HG03469 (cell line): ENCODE results near the gene CAMK2D.

Source experiments
- ATAC-seq: cut with Tn5 transposase; IDR thresholded peaks from one replicate; pipeline ENCODE4 v1.9.1; 2021; ENCODE audit warnings: mild to moderate bottlenecking, moderate library complexity, moderate number of reproducible peaks; ENCODE audit not compliant: unreplicated experiment

The CAMK2D gene

DNA sequence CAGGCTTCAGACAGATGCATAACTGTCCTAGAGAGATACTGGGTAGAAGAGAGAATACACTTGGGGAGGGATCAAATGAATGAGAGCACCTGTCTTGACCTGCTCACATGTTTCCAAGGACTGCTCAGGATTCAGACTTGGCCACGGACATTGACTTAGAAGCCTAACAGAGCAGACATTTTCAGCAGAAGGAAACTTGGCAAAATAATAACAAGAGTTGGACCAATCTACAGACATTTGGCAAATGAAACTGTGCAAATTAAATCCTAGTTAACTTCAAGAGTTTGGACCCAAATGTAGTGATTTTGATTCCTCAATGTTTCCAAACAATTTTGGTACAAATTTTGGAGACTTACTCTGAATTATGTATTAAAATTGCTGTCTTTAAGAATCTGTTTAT lies 223.9 kb downstream of the CAMK2D start:
- ATAC-seq = no peak

DNA sequence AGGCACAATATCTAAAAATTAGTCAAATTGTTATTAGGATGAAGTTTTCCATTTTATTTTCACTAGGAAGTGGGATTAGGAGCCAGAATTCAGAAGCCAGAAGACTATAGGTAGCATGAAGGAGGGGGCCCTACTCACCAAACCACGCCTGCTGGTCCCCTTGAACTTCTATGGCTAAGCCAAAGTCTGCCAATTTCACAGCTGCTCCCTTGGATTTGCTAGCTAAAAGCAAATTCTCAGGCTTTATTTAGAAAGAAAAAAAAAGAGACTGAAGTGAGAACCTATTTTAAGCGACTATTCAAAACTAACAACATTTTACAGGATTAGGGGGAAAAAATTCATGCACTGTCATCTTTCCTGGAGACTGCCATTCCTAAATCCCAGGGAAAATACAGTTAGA lies 224.3 kb downstream of the CAMK2D start:
- no peak for ATAC-seq

DNA sequence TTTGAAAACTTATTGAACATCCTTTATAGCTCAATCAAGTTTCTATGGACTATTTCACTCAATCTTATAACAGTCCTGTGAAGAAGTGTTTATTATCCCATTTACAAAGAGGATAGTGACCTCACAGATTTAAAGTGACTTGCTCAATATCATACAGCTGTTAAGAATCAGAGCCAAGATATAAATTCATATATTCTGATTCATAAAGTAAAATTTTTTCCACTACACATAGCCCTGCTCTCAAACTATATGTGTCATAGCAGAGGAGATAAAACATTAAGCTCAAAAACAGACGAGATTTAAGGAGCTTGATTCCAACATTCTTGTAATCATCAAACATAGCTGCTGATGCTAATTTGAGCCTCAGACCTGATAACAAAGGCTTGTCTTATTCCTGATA lies 226.8 kb downstream of the CAMK2D start:
- ATAC-seq = no peak

DNA sequence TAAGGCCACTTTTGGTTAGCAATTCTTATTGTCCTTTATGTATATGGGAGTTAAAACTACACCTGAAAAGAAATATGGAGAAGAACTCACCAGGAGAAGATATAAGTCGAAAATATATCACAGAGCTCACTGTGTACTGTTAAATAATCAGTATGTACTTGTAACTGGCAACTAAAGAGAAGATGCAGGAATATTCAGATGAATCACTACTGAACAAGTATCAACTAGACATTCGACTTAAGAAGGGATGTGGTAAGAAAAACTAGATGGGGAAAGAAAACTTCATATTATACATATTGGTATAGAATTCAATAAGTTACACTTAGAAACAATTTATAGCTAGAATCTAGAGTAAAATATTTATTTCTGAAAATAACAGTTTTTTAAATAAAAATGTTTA lies 230.0 kb downstream of the CAMK2D start:
- no peak for ATAC-seq

DNA sequence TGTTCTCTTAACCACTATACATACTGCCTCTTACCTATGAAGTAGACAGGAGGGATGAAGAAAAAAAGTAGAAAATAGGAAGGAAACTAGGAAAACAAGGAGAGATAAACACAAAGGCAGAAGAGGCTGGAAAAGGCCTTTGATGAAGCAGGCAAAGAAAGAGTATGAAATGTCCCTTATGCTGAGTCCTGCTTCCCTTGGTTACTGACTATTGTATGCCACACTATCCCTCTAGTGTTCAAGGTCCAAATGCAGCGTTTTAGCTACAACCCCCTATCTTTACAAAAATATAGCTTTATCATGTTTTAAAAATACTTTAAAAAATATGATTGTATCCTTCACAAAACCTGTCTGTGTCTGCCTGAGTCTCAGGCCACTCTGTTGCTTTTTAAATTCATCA lies 233.1 kb downstream of the CAMK2D start:
- no peak for ATAC-seq

DNA sequence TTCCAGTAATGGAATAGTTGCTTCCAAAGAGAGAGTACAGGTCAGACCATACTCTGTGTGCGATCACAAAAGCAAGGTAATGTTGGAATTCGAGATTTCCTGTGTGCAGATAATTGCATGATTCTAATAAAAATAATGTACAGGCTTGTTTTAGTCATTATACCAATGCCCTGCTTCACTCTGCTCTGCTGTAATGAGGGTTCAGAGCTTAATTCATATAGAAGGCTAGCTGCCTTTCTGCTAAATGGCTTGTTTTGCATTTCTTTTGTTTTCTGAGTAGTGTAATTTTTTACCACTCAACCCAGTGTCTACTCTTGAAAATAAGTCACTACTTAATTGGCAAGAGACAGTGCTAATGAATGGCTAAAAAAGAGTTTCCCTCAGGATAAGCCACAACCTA lies 236.0 kb downstream of the CAMK2D start:
- ATAC-seq = no peak

DNA sequence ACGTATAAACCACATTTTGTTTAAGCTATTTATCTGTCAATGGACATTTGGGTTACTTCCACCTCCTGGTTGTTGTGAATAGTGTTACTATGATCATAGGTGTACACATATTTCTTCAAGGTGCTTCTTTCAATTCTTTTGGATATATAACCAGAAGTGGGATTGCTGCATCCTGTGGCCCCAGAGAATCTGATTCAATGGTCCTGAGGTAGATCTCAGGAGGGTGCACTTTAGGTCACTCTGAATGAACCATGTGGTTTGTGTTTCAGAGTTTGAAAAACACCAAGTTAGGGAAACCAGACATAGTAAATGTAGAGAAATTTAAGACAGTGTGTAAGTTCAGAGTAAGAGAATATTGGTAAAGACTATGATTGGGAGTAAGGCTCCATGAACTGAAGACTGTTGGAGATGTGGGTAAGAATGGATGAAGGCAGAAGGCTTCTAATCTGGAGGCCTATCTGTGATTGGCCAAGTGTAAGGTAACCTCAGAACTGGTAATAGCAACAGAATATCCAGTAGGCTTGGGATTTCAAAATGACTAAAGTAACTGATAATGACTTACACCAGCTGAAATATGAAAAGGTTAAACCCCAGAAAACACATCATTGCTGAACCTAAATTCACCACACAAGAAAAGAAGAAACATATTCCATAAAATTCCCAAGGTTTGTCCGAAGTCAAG lies 236.9 kb downstream of the CAMK2D start:
- peak; percentile 4 for ATAC-seq

DNA sequence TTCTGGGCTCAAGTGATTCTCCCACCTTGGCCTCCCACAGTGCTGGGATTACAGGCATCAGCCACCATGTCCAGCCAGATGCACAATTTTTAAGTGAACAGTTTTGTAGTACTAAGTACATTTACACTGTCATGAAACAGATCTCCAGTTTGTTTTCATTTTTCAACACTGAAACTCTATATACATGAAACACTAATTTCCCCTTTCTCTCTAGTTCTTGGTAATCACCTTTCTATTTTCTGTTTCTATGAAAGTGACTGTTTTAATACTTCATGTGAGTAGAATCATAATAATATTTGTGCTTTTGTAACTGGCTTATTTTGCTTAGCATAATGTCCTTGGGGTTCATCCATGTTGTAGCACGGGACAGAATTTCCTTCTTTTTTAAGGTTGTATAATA lies 237.4 kb downstream of the CAMK2D start:
- peak; percentile 87 for ATAC-seq

DNA sequence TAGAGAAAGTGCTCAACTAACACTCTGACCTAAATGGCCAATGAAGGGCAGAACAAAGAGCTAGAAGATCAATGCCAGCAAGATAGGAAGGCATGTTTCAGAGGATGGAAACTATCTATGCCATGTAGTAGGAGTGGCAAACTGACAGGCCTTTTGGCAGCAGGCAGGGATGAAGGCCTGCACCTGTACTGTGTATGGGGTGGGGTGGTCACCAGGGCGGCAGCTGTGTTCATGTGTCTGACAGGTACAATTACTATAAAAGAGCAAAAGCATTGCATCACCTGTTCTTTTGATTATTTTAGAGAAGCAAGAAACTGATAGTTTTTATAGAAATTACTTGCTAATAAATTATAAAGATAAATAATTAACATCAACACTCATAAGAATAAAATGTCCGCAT lies 239.1 kb downstream of the CAMK2D start:
- no peak for ATAC-seq

DNA sequence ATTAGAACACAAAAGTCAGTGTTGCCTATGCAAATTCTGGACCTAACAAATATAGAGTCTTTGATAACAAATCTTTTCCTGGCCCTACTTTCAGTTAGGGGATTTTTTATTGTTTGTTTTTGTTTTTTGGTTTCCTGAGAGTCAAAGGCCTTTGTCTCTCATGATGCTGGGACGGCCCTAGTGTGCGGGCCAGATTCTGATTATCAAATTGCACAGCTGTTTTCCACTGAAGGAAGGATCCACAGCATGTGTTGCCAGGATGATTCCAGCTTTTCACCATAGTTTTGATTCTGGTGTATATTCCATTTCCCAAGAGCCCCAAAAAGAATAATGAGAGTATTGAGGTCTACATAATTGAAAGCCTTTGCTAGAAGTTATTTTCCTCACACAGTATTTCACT lies 248.2 kb downstream of the CAMK2D start:
- no peak for ATAC-seq

DNA sequence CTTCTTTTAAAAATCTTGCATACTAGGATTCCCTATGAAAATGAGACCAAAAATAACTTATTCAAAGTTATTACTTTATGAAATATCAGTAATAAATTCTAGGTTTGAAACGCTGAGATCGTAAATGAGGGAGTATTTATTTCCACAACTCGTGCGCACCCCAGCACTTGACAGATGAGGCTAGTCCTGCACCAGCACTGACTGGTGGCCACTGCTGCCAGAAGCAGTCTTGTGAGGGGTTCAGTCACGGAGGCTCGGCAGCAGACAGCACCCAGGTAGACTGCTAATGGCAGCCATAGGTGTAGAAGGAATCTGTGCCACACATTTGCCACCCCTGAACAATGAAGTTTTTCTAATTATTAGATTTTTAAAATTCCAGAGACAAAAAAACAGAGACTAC lies 248.7 kb downstream of the CAMK2D start:
- ATAC-seq = no peak

DNA sequence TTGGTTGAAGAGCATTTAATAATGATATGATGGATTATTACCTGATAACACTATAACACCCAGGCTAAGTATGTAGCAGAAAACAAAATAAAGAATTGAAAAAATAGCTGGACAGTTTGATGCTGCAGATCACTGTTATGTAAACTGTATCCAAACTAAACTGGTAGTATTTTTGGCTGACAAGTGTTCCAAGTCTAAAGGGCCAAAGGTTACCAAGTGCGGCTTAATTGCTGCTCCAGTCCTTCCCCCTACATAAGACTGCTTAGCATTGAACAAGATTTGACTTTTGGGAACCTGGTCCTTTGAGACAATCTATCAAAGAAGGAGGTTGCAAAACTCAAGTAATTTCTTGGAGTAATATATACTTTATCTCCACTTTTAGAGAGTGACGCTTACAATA lies 249.6 kb downstream of the CAMK2D start:
- no peak for ATAC-seq

DNA sequence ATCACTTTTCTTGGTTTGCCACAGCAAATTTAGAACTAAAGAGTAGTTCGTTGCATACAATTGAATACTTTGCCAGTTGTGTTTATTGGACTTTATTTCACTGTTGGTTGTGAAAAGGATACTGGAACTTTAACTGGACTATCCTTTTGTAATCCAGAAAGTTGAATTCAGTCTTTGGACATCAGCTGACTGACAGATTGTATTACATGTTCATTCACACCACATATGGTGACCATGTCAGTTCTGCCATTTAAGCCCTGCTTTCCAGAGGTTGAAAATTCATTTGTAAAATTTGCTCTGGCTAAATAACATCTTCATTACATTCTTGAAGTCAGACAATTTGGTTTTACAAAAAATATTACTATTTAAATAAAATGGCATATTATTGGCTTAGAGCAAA lies 251.7 kb downstream of the CAMK2D start:
- no peak for ATAC-seq

DNA sequence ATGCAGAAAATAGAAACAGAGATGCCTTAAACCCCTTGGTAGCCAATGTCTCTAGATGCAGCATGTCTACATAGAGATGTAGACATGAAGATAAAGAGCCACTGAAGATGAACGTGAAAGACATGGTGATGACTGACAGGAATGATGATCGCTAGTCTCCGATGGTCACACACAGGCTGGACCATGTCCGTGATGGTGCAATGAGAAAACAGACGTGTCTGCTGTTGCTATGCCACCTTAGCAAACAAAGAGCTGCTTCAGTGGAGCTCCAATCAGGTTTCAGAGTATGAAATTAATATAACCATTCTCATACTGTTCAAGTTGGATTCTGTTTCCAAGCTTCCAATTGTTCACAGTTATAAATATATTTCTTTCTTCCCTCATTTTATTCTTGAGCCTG lies 256.5 kb downstream of the CAMK2D start:
- ATAC-seq = no peak

DNA sequence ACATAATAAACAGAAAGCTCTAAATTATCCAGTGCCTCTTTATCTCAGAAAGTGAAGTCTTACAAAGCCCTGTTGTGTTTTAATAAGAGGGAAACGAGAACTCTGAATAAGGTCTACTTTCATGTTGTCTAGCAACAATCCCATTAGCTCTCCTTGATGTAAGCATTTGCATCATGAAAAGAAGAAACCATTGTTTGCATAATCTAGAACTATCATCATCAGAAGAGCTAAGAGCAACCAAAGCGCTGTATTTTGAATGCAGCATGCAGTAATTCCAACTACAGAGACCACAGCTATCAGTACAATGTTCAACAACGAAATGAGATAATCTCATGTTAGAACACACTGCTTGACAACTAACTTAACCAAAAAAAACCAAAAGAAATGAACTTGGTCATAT lies 257.1 kb downstream of the CAMK2D start:
- no peak for ATAC-seq

DNA sequence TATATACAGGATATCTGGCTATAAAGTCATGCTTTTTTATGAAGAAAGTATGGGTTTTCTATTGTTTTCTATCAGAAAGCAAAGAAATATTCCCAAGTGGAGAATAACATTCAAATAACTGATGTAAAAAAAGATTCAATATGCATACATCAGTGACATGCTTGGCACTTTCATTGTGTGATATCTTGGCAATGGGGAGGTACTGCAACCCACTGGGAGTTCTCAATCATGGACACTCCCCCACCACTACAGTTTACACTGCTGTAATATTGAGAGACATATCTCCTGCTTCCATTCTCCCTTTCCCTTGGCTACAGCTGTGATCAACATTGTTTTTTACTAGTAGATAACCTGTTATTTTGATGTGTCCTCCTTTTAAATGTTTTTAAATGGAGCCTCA lies 257.8 kb downstream of the CAMK2D start:
- ATAC-seq = no peak

DNA sequence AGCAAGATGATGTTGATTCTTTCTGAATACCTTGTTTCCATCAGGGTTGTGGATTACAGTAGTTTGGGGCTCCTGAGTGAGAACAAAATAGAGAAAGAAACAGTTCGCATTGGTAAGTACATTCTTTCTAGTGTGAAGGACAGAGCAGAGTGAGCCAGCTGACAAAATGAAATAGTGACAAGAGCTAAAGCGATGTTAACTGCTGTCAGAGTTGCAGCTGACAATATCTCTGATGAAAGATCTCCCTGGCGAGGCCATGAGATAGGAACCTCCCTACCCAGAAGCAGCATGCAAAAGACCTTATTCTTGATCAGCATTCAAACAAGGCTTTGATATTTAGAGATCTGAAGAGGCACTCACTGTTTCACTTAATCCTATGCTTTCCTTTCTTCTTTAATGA lies 258.6 kb downstream of the CAMK2D start:
- no peak for ATAC-seq

DNA sequence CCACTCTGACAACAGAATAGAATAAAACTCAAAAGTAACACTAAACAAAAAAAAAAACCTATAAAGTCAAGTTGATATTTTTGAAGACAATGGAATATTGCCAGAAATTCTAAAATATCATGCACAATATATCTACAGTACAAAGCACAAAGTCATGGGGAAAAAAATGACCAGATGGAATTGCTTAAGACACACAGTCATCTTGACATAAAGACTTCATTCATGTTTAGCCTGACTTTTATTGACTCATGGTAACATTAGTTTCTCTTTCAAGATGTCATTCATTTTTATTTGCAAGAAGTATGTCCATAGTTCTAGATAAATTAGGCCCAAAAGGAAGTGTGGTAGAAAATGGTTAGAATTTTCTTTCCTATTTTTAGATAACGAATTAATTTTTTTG lies 259.1 kb downstream of the CAMK2D start:
- no peak for ATAC-seq

DNA sequence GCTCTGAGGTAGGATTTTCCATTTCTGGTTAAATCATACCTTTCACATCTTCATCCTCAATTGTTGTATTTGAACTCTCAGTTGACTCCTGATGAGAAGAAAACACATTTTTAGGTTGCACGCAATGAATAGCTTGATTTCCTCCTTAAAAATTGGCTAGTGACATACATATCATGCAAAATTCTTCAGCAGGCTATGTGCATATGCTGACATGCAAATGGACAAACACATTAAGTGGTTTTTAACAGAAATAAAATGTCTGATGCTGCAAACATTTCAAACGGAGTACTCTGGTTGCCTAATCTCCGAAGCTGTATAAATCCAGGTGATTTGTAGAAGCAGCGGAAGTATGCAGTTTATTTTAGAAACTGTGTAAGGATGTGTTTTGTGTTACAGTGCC lies 261.1 kb downstream of the CAMK2D start:
- ATAC-seq = no peak

DNA sequence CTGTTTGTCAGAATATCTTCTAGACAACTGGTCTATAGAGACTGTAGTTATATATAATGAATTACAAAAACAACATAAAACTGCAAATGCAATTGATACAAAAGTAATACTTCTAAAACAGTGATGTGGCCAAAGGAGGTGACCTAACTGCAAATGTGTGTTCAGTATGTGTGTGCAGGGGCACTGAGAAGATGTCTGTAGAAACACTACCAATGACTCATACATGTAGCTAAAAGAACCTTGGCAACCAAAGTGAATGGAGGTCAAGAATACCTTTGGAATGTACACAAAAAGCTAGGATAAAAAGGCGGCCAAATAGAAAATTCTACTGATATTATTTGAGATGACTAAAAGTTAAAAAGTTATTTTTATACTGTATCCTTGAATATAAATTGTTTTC lies 261.8 kb downstream of the CAMK2D start:
- no peak for ATAC-seq

DNA sequence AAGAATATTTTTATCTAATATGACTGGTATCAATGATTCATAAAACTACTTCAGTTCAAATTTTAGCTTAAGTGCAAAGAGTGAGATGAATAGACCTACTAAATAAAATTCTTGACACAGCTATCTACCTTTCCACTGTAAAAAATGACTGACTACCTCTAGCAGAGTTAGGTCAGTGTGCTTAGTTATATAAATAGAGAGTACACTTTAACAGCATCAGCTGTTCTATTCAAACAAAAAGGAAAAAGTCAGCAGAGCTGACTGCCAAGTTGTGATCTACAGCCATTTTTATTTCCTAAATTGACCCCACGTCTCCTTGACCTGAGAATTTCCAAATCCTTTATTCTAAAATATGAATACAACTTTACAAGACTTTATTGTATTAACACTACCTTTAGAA lies 262.4 kb downstream of the CAMK2D start:
- no peak for ATAC-seq

DNA sequence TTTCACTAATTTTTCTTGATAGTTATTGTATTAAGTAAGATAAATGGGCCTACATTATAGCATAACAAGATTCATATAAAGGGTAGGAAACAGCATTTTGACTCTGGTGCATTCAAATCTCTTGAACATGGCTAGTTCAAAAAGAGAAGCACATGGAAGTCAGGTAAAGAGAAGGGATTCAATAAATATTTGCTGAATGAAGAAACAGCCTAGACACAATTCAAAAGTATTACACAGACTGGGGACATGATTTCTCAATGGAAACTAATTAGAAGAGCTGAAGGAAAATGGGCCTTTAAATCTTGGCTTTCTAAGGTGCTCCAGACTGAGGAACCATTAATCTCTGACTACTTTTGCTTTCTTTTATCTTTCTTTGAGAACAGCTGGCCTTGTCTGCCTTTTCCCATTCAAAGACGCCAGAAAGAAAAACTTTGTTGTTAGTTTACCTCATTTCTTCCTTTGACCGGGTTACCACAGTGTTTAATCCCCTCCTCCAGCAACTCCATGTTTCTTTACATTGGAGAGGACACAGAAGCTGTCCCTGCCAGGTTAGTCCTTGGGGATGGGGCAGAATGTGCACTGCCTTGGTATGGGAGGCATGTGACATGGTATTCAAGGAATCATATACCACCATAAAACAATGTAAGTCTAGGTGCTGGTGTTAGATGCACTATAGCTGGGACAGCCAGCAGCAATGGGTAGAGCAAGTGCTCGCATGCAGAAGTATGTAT lies 264.2 kb downstream of the CAMK2D start:
- ATAC-seq = no peak

DNA sequence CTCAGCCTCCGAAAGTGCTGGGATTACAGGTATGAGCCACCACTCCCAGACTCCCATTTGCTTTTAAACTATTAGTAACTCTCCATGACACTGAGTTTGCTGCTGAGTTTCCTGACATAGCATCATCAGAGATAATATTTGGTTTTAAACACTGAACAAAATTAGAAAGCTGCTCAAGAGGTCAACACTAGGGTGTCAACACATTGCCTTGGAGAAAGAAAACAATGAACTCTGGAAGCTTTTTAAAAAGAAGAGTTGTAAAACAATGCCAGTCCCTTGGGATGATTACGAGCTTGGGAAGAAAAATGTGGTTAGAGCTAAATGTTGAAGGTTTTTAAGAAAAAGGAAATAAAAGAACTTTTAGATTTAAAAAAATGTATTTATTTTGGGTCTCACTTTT lies 264.8 kb downstream of the CAMK2D start:
- no peak for ATAC-seq
